ENCODE data around the gene SMAD6.

DNA sequence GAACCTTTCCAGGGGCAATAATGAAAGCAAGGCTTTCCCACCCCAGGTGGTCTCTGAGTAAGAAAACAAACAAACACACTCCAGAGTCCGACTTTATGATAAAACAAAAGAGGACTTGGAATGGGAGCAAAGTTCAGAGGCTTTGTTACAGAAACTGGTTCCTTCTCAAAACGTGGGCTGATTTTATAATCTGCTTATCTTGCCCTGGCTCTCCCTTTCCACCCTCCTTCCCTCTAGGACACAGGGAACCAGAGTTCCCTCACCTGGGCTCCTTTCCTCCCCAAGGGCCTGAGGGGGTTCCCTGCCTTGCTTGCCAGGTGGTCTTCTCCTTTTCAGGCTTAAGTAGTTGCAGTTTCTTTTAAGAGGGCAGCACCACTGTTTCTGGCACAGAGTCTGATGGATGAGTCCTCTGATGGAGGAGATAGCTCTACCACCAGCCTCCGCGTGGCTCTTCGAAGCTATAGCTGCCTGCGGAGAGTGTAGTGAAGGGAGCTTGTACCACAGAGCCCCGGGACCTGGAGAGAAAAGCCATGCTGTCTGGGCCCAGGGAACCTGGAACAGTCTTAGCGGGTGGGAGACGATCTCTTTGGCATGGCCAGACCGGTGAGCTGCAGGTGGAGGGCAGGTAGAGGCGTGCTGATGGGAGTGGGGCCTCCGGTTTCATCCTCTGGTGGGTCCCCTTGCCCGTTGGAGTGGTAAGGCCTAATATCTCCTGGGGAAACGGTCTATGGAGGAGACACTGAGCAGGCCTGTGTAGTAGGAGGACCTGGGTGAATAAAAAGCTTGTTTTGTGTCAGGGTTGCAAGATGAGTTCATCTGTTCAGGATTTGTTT lies 68.7 kb downstream of the SMAD6 start:
- TF ChIP-seq NBN (IDR thresholded peaks at IDR 0.05; ENCODE audit: low read depth) (no peak), CREB3L1 (IDR thresholded peaks at IDR 0.05; ENCODE audit: borderline replicate concordance, low read depth) (no peak), MEF2A (IDR thresholded peaks at IDR 0.05; ENCODE audit: control insufficient read depth, low read depth, low read length) (no peak), ZNF174 (CRISPR knock-in tag; IDR thresholded peaks at IDR 0.05) (no peak), ZNF592 (IDR thresholded peaks at IDR 0.05) (no peak), REST (IDR thresholded peaks at IDR 0.05; ENCODE audit: borderline replicate concordance) (no peak), REST (CRISPR knock-in tag; IDR thresholded peaks at IDR 0.05; ENCODE audit: low read depth) (no peak), ZBTB1 (CRISPR knock-in tag; IDR thresholded peaks at IDR 0.05; ENCODE audit: borderline replicate concordance, low read depth) (no peak), PHF8 (IDR thresholded peaks at IDR 0.05; ENCODE audit: borderline replicate concordance, low read length) (no peak), BACH1 (tag; IDR thresholded peaks at IDR 0.05) (no peak), LEF1 (IDR thresholded peaks at IDR 0.05) (no peak)

Measured in K562 (cell line).